PC-3 (cell line): ENCODE measurements around the gene CDH10. TPM values are rescaled to one million over a fixed set of nuclear protein-coding genes. Genes with fewer than 3 reads are reported as not detected.

ENCODE experiments used
- ATAC-seq: fragments of 200-7000 bp; cut with Tn5 transposase; 2 replicates; pipeline ENCODE4 v1.9.1; 2020; ENCODE audit warnings: mild to moderate bottlenecking, moderate library complexity
- BruUV-seq: library from RNA; stranded (reverse); fragments of 400-500 nt; replicated peaks from 2 replicates; lab custom pipeline; 2021; lab: Mats Ljungman, UMichigan
- CTCF ChIA-PET: fragments of 300-600 bp; sonication (Branson Sonifier 250); formaldehyde crosslinking; loops from one replicate; lab custom pipeline; 2022; ENCODE audit warnings: antibody characterized with exemption; lab: Charles Lee
- POLR2A ChIA-PET: fragments of 300-600 bp; sonication (Branson Sonifier 250); formaldehyde crosslinking; loops from one replicate; lab custom pipeline; 2022; ENCODE audit warnings: antibody characterized with exemption; ENCODE audit not compliant: unreplicated experiment; lab: Charles Lee
- DNase-seq: peaks from one replicate; pipeline ENCODE4 v3.0.0-alpha.2; 2015
- H2AFZ ChIP-seq: fragments of 300-600 bp; sonication (generic); 2 replicates; pipeline ENCODE4 v1.6.0; 2016; ENCODE audit warnings: antibody characterized with exemption, low read length
- H3F3A ChIP-seq: fragments of 300-600 bp; sonication (generic); one replicate; pipeline ENCODE4 v1.6.0; 2017; ENCODE audit warnings: antibody characterized with exemption, low read length, control low read depth, mild to moderate bottlenecking; ENCODE audit not compliant: unreplicated experiment
- H3K27ac ChIP-seq: fragments of 300-600 bp; sonication (generic); 2 replicates; pipeline ENCODE4 v1.5.1; 2016; ENCODE audit warnings: mild to moderate bottlenecking, low read length
- H3K27me3 ChIP-seq: fragments of 300-600 bp; sonication (generic); 2 replicates; pipeline ENCODE4 v1.6.1; 2016; ENCODE audit warnings: low read length, mixed read lengths
- H3K36me3 ChIP-seq: fragments of 300-600 bp; sonication (generic); 2 replicates; pipeline ENCODE4 v1.6.1; 2016; ENCODE audit warnings: low read depth, mixed run types, low read length, mixed read lengths
- H3K4me1 ChIP-seq: fragments of 300-600 bp; sonication (generic); 2 replicates; pipeline ENCODE4 v1.5.1; 2016; ENCODE audit warnings: low read length; ENCODE audit not compliant: insufficient read depth
- H3K4me2 ChIP-seq: fragments of 300-600 bp; sonication (generic); 2 replicates; pipeline ENCODE4 v1.6.0; 2016; ENCODE audit warnings: low read length
- H3K4me3 ChIP-seq: fragments of 300-600 bp; sonication (generic); 2 replicates; pipeline ENCODE4 v1.5.1; 2016; ENCODE audit warnings: mild to moderate bottlenecking, low read length, mixed read lengths
- H3K79me2 ChIP-seq: fragments of 300-600 bp; sonication (generic); 2 replicates; pipeline ENCODE4 v1.6.1; 2017; ENCODE audit warnings: low read length, mixed read lengths
- H3K9ac ChIP-seq: fragments of 300-600 bp; sonication (generic); 2 replicates; pipeline ENCODE4 v1.6.0; 2016; ENCODE audit warnings: mild to moderate bottlenecking, low read length
- H3K9me2 ChIP-seq: fragments of 300-600 bp; sonication (generic); replicated peaks from 2 replicates; pipeline ENCODE4 v1.6.1; 2016; ENCODE audit warnings: mixed run types, low read length, mixed read lengths
- H3K9me3 ChIP-seq: fragments of 300-600 bp; sonication (generic); 2 replicates; pipeline ENCODE4 v1.6.1; 2016; ENCODE audit warnings: low read length, mixed read lengths
- H4K20me1 ChIP-seq: fragments of 300-600 bp; sonication (generic); 2 replicates; pipeline ENCODE4 v1.6.1; 2016; ENCODE audit warnings: low read length, mixed read lengths
- EZH2 ChIP-seq: fragments of 300-600 bp; sonication (generic); IDR thresholded peaks from one replicate; pipeline ENCODE4 v1.6.1; 2017; ENCODE audit warnings: antibody characterized with exemption, mild to moderate bottlenecking, low read length; ENCODE audit not compliant: unreplicated experiment
- EZH2phosphoT487 ChIP-seq: fragments of 300-600 bp; sonication (generic); IDR thresholded peaks from 2 replicates; pipeline ENCODE4 v1.6.1; 2018; ENCODE audit warnings: mild to moderate bottlenecking, antibody characterized with exemption, low read length, borderline replicate concordance
- intact Hi-C: fragments of 100-400 bp; cut with micrococcal nuclease; formaldehyde crosslinking; loops from 2 replicates; pipeline ENCODE4 v1.9.0; 2023
- total RNA-seq: library from RNA; depleted of rRNA; stranded (reverse); fragments of >200 nt; gene quantifications from 2 replicates; pipeline ENCODE4 v1.2.3, GENCODE V29; 2014
- TF ChIP-seq, protein P1 (sequence below): fragments of 300-600 bp; sonication (generic); conservative IDR thresholded peaks from 2 replicates; pipeline ENCODE4 v1.5.1; 2017; ENCODE audit warnings: antibody characterized with exemption, low read depth, mild to moderate bottlenecking, low read length

CDH10 gene
- total RNA-seq, 1 experiment from 2014 or later: not detected

DNA sequence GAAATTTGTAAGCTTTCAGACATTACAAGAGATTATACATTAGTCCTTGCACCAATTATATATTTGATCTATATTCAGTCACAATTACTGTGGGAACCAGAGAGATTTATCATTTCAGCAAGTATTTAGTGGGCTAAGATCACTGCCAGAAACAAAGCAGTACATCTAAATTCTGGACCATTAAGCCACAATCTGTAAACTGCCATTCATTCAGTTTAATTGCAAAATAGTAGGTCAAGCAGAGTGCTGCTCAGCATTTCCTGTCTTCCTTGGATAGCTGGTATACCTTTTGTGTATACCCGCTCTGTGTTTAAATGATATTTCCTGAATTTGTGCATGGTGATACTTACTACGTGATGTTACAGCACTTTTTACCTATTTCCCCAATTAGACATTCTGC, 42.6 kb downstream of the CDH10 start:
- TF ChIP-seq, protein P1, sequence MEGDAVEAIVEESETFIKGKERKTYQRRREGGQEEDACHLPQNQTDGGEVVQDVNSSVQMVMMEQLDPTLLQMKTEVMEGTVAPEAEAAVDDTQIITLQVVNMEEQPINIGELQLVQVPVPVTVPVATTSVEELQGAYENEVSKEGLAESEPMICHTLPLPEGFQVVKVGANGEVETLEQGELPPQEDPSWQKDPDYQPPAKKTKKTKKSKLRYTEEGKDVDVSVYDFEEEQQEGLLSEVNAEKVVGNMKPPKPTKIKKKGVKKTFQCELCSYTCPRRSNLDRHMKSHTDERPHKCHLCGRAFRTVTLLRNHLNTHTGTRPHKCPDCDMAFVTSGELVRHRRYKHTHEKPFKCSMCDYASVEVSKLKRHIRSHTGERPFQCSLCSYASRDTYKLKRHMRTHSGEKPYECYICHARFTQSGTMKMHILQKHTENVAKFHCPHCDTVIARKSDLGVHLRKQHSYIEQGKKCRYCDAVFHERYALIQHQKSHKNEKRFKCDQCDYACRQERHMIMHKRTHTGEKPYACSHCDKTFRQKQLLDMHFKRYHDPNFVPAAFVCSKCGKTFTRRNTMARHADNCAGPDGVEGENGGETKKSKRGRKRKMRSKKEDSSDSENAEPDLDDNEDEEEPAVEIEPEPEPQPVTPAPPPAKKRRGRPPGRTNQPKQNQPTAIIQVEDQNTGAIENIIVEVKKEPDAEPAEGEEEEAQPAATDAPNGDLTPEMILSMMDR: no peak
- no peak for TF ChIP-seq EZH2phosphoT487
- no peak for TF ChIP-seq EZH2
- H3K27me3 ChIP-seq: no peaks in the 10 kb centered on the region

DNA sequence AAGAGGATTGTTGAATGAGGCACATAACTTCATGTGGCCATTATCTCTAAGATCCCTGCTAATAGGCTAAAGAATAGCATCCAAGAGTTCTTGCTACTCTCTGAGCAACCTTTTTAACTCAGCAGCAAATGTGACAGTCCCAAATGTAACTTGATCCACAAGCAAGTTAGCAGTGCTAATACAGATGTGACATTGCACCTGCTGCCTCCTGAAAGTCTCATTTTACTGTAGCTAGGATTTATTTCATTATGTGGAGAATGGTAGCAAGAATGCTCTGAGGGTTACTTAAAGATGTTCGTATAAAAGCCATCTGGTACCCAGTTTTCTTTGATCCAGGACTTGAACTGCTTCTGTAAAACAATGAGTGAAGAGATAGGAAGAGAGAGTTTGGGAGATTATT, 45.8 kb downstream of the CDH10 start:
- no peak for ATAC-seq
- H2AFZ ChIP-seq: no peak overlapping the region
- H3F3A ChIP-seq: no peaks in the 10 kb centered on the region
- H4K20me1 ChIP-seq: no peaks in the 10 kb centered on the region
- H3K4me2 ChIP-seq: no peak overlapping the region
- ChIA-PET CTCF (no interaction called here), POLR2A (no interaction called here)
- no peak overlapping the region for H3K4me3 ChIP-seq
- H3K27ac ChIP-seq: no peak overlapping the region
- intact Hi-C loops: no loop called here
- TF ChIP-seq EZH2phosphoT487: no peak
- no peak for TF ChIP-seq EZH2
- TF ChIP-seq, protein P1: no peak
- H3K79me2 ChIP-seq: no peaks in the 10 kb centered on the region
- H3K36me3 ChIP-seq: no peaks in the 10 kb centered on the region
- H3K9ac ChIP-seq: no peak overlapping the region
- no TSS peak for BruUV-seq
- DNase-seq: no peak
- H3K27me3 ChIP-seq: no peaks in the 10 kb centered on the region
- no peaks in the 10 kb centered on the region for H3K9me2 ChIP-seq
- no peaks in the 10 kb centered on the region for H3K9me3 ChIP-seq
- no peaks in the 10 kb centered on the region for H3K4me1 ChIP-seq

More for the DNA sequence above, 42.6 kb downstream of the CDH10 start:
- no peaks in the 10 kb centered on the region for H3K36me3 ChIP-seq
- no peaks in the 10 kb centered on the region for H3F3A ChIP-seq
- no peaks in the 10 kb centered on the region for H3K79me2 ChIP-seq
- DNase-seq (no peak), ATAC-seq (no peak)
- no peak overlapping the region for H3K9ac ChIP-seq
- ChIA-PET POLR2A (no interaction called here), CTCF (no interaction called here)
- no TSS peak for BruUV-seq
- H3K4me1 ChIP-seq: no peaks in the 10 kb centered on the region
- no peak overlapping the region for H3K4me2 ChIP-seq
- H3K9me2 ChIP-seq: no peaks in the 10 kb centered on the region
- no peak overlapping the region for H2AFZ ChIP-seq
- no peak overlapping the region for H3K27ac ChIP-seq
- H4K20me1 ChIP-seq: no peaks in the 10 kb centered on the region
- no peak overlapping the region for H3K4me3 ChIP-seq
- intact Hi-C loops: no loop called here
- H3K9me3 ChIP-seq: no peaks in the 10 kb centered on the region

DNA sequence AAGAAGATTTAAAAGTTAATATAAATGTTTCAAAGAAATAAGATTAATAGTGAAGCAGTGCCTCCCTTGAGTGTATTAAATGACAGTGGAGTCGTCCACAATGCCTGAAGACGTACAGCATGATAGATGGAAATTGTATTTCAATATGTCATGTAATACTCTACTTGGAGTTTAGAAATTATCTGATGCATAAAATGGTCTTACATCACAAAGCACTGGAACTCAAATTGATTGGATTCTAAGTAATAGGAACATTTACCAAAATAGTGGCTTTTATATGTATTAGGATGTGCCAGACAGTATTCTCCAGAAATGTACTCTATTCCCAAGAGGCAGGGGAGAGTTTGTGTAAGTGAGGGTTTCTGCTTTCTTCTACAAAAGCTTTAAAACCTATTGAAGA, 49.4 kb downstream of the CDH10 start:
- no peaks in the 10 kb centered on the region for H3K27me3 ChIP-seq
- no peaks in the 10 kb centered on the region for H3F3A ChIP-seq
- H3K27ac ChIP-seq: no peak overlapping the region
- no peaks in the 10 kb centered on the region for H4K20me1 ChIP-seq
- no peak overlapping the region for H2AFZ ChIP-seq
- no peak overlapping the region for H3K9ac ChIP-seq
- no peak overlapping the region for H3K4me3 ChIP-seq
- no peaks in the 10 kb centered on the region for H3K79me2 ChIP-seq
- TF ChIP-seq, protein P1: no peak
- no peak for TF ChIP-seq EZH2
- TF ChIP-seq EZH2phosphoT487: no peak
- ChIA-PET POLR2A (no interaction called here), CTCF (no interaction called here)
- no peaks in the 10 kb centered on the region for H3K4me1 ChIP-seq
- no peaks in the 10 kb centered on the region for H3K36me3 ChIP-seq
- no peaks in the 10 kb centered on the region for H3K9me2 ChIP-seq
- H3K9me3 ChIP-seq: no peaks in the 10 kb centered on the region
- DNase-seq (no peak), ATAC-seq (no peak)
- no peak overlapping the region for H3K4me2 ChIP-seq
- intact Hi-C loops: no loop called here
- BruUV-seq: no TSS peak
